Progenitor cell of endocrine pancreas (in vitro differentiated cells): Measurements from ENCODE around the gene KCNK16. TPM values are rescaled to one million over a fixed set of nuclear protein-coding genes. Genes with fewer than 3 reads are reported as not detected.

Experiments
- DNase-seq: peaks from one replicate; pipeline ENCODE4 v3.0.0; 2021; ENCODE audit warnings: low spot score; ENCODE audit not compliant: unreplicated experiment
- H3K27ac Mint-ChIP-seq: 2 replicates; pipeline ENCODE4 v1.8.0; 2021; ENCODE audit warnings: mild to moderate bottlenecking, moderate library complexity, mixed read lengths
- H3K27me3 Mint-ChIP-seq: 2 replicates; pipeline ENCODE4 v1.8.0; 2021; ENCODE audit warnings: mixed read lengths
- H3K36me3 Mint-ChIP-seq: 2 replicates; pipeline ENCODE4 v1.8.0; 2022; ENCODE audit warnings: mixed read lengths; ENCODE audit not compliant: insufficient read depth
- H3K4me1 Mint-ChIP-seq: 2 replicates; pipeline ENCODE4 v1.8.0; 2021; ENCODE audit warnings: low read depth, mixed read lengths
- H3K4me3 Mint-ChIP-seq: 2 replicates; pipeline ENCODE4 v1.8.0; 2021; ENCODE audit warnings: low read depth, mild to moderate bottlenecking, moderate library complexity, mixed read lengths
- H3K9me3 Mint-ChIP-seq: 2 replicates; pipeline ENCODE4 v1.8.0; 2021; ENCODE audit warnings: low read depth, mixed read lengths
- total RNA-seq: library from RNA; stranded (reverse); gene quantifications from 2 replicates; pipeline ENCODE4 v1.2.1, GENCODE V29; 2021
- TF ChIP-seq, protein P1 (sequence below): fragments of 200-600 bp; sonication (generic); IDR thresholded peaks from one replicate; pipeline ENCODE4 v1.5.0; 2021; ENCODE audit warnings: antibody characterized with exemption, mild to moderate bottlenecking; ENCODE audit not compliant: unreplicated experiment

KCNK16 gene
- total RNA-seq, 1 donor from 2014 or later: 35.2 TPM

GRCh38 chr6:39357998-39358686, 35.6 kb upstream of the KCNK16 start:
- TF ChIP-seq, protein P1, sequence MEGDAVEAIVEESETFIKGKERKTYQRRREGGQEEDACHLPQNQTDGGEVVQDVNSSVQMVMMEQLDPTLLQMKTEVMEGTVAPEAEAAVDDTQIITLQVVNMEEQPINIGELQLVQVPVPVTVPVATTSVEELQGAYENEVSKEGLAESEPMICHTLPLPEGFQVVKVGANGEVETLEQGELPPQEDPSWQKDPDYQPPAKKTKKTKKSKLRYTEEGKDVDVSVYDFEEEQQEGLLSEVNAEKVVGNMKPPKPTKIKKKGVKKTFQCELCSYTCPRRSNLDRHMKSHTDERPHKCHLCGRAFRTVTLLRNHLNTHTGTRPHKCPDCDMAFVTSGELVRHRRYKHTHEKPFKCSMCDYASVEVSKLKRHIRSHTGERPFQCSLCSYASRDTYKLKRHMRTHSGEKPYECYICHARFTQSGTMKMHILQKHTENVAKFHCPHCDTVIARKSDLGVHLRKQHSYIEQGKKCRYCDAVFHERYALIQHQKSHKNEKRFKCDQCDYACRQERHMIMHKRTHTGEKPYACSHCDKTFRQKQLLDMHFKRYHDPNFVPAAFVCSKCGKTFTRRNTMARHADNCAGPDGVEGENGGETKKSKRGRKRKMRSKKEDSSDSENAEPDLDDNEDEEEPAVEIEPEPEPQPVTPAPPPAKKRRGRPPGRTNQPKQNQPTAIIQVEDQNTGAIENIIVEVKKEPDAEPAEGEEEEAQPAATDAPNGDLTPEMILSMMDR: no peak
- H3K27ac Mint-ChIP-seq: no peak overlapping the region
- no peak overlapping the region for H3K4me3 Mint-ChIP-seq
- no peaks in the 10 kb centered on the region for H3K4me1 Mint-ChIP-seq
- DNase-seq: no peak
- H3K9me3 Mint-ChIP-seq: no peaks in the 10 kb centered on the region
- no peaks in the 10 kb centered on the region for H3K27me3 Mint-ChIP-seq
- H3K36me3 Mint-ChIP-seq: no peaks in the 10 kb centered on the region

DNA sequence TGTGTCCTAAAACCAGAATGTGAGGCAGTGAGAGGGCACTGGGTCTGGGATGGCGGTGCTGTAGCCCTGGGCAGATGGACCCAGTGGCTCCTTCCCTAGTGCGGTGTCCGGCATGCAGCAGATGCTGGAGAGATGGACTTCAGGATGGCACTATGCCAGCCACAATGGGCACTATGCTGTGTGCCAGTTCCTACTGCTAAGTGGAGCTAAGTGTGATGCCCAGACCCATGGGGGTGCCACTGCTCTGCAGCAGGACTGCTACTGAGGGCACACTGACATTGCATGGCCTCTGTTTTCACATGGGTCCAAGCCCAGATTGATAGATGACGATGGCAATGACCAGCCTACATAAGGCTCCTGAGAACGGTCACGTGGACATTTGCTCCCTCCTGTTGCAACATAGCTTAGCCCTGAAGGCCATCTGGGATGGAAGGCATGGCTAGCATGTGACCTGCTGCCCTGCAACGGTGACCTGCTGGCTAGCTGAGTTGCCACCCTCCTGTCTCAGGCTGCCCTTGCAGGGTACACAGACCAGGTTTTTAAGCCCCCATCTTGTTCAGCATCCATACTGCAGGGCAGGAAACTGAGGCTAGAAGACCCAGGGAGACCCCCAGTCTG, 31.3 kb upstream of the KCNK16 start:
- no peak for DNase-seq
- Mint-ChIP-seq H3K4me1 (no peaks in the 10 kb centered on the region), H3K4me3 (no peak overlapping the region), H3K27ac (no peak overlapping the region), H3K27me3 (peaks cover 4% of the 10 kb centered on the region), H3K9me3 (no peaks in the 10 kb centered on the region), H3K36me3 (no peaks in the 10 kb centered on the region)
- TF ChIP-seq, protein P1: no peak

DNA sequence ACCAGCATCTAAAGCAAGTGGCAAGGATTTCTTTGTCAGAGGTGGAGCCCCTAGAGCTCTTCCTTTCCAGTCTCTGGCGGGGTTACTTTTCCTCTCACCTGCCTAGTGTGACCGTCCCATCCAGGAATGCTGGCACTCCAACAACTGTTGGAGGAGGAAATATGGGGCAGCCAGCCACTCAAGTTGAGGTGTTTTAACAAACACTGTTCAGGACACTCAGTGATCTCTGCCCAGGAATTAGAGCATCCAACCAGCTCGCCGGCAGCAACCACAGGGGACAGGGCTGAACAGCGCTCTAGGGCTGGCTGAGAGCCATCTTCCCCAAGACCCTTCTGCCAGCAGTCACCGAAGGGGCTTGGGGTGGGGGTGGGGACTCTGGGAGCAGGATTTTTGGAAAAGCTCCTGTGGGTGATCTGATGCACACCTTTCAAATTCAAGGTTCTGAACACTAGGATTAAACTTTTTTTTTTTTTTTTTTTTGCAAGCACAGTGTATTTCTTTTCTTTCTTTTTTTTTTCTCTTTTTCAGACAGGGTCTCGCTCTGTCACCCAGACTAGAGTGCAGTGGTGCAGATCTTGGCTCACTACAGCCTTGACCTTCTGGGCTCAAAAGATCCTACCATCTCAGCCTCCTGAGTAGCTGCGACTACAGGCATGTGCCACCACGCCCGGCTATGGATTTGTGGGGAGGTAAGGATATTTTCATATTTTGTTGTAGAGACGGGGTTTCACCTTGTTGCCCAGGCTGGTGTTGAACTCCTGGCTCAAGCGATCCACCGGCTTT, 28.4 kb upstream of the KCNK16 start:
- Mint-ChIP-seq H3K36me3 (no peaks in the 10 kb centered on the region), H3K27me3 (peaks cover 9% of the 10 kb centered on the region), H3K4me3 (no peak overlapping the region), H3K4me1 (no peaks in the 10 kb centered on the region), H3K9me3 (no peaks in the 10 kb centered on the region), H3K27ac (no peak overlapping the region)
- TF ChIP-seq, protein P1: no peak
- no peak for DNase-seq

- Mint-ChIP-seq H3K4me1 (no peaks in the 10 kb centered on the region), H3K27me3 (peaks cover 9% of the 10 kb centered on the region), H3K9me3 (no peaks in the 10 kb centered on the region), H3K27ac (no peak overlapping the region), H3K4me3 (no peak overlapping the region), H3K36me3 (no peaks in the 10 kb centered on the region)
- no peak for DNase-seq
- TF ChIP-seq, protein P1: no peak
Measured at GRCh38 chr6:39348740-39349139, 26.2 kb upstream of the KCNK16 start.

DNA sequence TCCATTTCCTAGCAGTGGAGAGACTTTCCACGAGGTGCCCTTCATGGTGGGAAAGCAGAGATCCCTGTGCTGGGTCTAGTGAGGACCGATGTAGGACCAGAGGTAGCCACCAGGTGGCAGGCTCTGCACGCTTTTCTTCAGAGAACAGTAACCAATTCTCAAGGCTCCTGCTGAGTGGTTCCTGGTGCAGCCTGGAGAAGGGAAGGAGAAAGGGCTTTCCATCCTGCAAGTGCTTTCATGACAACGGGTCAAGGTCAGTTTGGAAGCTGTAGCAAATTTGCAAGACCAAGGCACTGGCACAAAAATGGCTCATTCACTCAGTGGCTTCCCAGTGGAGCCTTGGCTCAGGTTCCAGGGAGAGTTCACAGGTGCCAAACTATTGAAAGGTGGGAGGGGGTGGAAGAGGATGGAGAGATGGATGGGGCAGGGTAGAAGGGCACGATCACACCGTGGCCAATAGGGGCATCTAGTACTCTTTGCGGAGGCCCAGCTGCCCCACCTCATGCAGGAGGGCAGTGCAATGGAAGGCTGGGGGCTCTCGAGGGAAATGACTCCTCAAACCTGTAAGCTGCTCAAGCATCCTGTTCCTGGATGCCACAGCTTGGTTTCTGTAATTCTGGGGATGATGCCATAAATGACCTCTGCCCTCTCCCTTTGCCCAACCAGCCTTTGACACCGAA, 25.5 kb upstream of the KCNK16 start:
- Mint-ChIP-seq H3K4me3 (no peak overlapping the region), H3K27ac (peak overlapping the region; percentile 54), H3K9me3 (no peaks in the 10 kb centered on the region), H3K27me3 (peaks cover 9% of the 10 kb centered on the region), H3K4me1 (no peaks in the 10 kb centered on the region), H3K36me3 (no peaks in the 10 kb centered on the region)
- TF ChIP-seq, protein P1: peak; percentile 92
- peak; percentile 63 for DNase-seq
